T-helper 2 cell (primary cell): Measurements from ENCODE around the gene MRPL36.
"Not testable (repeated sequence)": the region's sequence is repeated elsewhere in the genome, so short reads cannot be mapped to it uniquely, and the experiment has no call there.

ENCODE experiments used
- DNase-seq, 5 experiments: peaks; one replicate each; pipeline versions ENCODE4 v3.0.0 to v3.0.0-alpha.2; 2012 to 2022

Gene MRPL36

GRCh38 chr5:1815071-1815786 is 15.6 kb upstream of the MRPL36 start:
- DNase-seq = no peak

- DNase-seq = no peak
Measured at GRCh38 chr5:1814183-1815020, 14.8 kb upstream of the MRPL36 start.

GRCh38 chr5:1810581-1811101 is 11.0 kb upstream of the MRPL36 start:
- no peak for DNase-seq

GRCh38 chr5:1809416-1810035 is 9.9 kb upstream of the MRPL36 start:
- no peak for DNase-seq

- DNase-seq = no peak
Measured at GRCh38 chr5:1808439-1808838, 8.8 kb upstream of the MRPL36 start.

- DNase-seq = no peak
Measured at GRCh38 chr5:1807451-1808185, 8.0 kb upstream of the MRPL36 start.

GRCh38 chr5:1806974-1807373 is 7.3 kb upstream of the MRPL36 start:
- DNase-seq = no peak

GRCh38 chr5:1806199-1806598 is 6.6 kb upstream of the MRPL36 start:
- no peak for DNase-seq

- no peak for DNase-seq
Measured at GRCh38 chr5:1805736-1806135, 6.1 kb upstream of the MRPL36 start.

- no peak for DNase-seq
Measured at GRCh38 chr5:1805326-1805725, 5.7 kb upstream of the MRPL36 start.

GRCh38 chr5:1804001-1804690 is 4.5 kb upstream of the MRPL36 start:
- DNase-seq = no peak

- DNase-seq = no peak
Measured at GRCh38 chr5:1803192-1803591, 3.6 kb upstream of the MRPL36 start.

GRCh38 chr5:1801967-1802295 is 2.3 kb upstream of the MRPL36 start:
- no peak for DNase-seq

GRCh38 chr5:1801222-1801966 is 1.8 kb upstream of the MRPL36 start, which contains the start of gene NDUFS6:
Gene NDUFS6, plus strand, starts transcription at chr5:1801407. Its CDS starts 11 bp downstream, at chr5:1801418.
- peak; percentile 52 to 87 (median 71) for DNase-seq

GRCh38 chr5:1800472-1801221 is 1.0 kb upstream of the MRPL36 start:
- peak in 3 of 5 experiments; percentile 38 to 81 (median 53) for DNase-seq

GRCh38 chr5:1799110-1799601 is 481 bp downstream of the MRPL36 start:
- DNase-seq = peak in 2 of 5 experiments; percentile 12 to 37

- DNase-seq = not testable (repeated sequence)
Measured at GRCh38 chr5:1798589-1798988, 1.0 kb downstream of the MRPL36 start.

- no peak for DNase-seq
Measured at GRCh38 chr5:1797855-1798254, 1.8 kb downstream of the MRPL36 start.

GRCh38 chr5:1797103-1797800 is 2.4 kb downstream of the MRPL36 start:
- DNase-seq = no peak
